Natural killer cell (primary cell): ENCODE measurements around the gene NKIRAS2. TPM values are rescaled to one million over a fixed set of nuclear protein-coding genes. Genes with fewer than 3 reads are reported as not detected.
"Not testable (repeated sequence)": the region's sequence is repeated elsewhere in the genome, so short reads cannot be mapped to it uniquely, and the experiment has no call there.

Experiments used
- ATAC-seq, 3 donors: fragments of 150-1000 bp in 2 of 3; fragments of 200-7000 bp in 1 of 3; cut with Tn5 transposase; 1 replicate in 1 of 3; 2 replicates in 2 of 3; pipeline ENCODE4 v1.10.0; 2021; ENCODE audit warnings: mild to moderate bottlenecking in 2 of 3, moderate library complexity in 2 of 3
- DNase-seq, 2 donors: peaks; one replicate each; pipeline versions ENCODE4 v3.0.0 to v3.0.0-alpha.2; 2013 to 2021; ENCODE audit warnings: mixed read lengths in 1 of 2
- H3K27ac ChIP-seq: one replicate; pipeline ENCODE4 v1.5.1; 2013; ENCODE audit warnings: mild to moderate bottlenecking, low read length
- H3K27me3 ChIP-seq: one replicate; pipeline ENCODE4 v1.6.1; 2013; ENCODE audit warnings: low read length; ENCODE audit not compliant: control insufficient read depth, insufficient read depth
- H3K36me3 ChIP-seq: one replicate; pipeline ENCODE4 v1.6.1; 2013; ENCODE audit warnings: low read length; ENCODE audit not compliant: control insufficient read depth, insufficient read depth
- H3K4me1 ChIP-seq: one replicate; pipeline ENCODE4 v1.6.1; 2013; ENCODE audit warnings: low read length; ENCODE audit not compliant: control insufficient read depth, insufficient read depth
- H3K4me3 ChIP-seq: one replicate; pipeline ENCODE4 v1.5.1; 2013; ENCODE audit warnings: low read length
- H3K9me3 ChIP-seq: one replicate; pipeline ENCODE4 v1.6.1; 2013; ENCODE audit warnings: low read length; ENCODE audit not compliant: control insufficient read depth, insufficient read depth
- H3K27ac Mint-ChIP-seq, 2 donors: one replicate each; pipeline ENCODE4 v1.8.0; 2022; ENCODE audit warnings: mild to moderate bottlenecking in 2 of 2, mixed read lengths in 2 of 2, moderate library complexity in 1 of 2
- H3K27me3 Mint-ChIP-seq, 2 donors: one replicate each; pipeline ENCODE4 v1.8.0; 2022; ENCODE audit warnings: low read depth in 2 of 2, mixed read lengths in 2 of 2
- H3K36me3 Mint-ChIP-seq: one replicate; pipeline ENCODE4 v1.8.0; 2022; ENCODE audit warnings: mixed read lengths
- H3K4me1 Mint-ChIP-seq, 2 donors: one replicate each; pipeline ENCODE4 v1.8.0; 2022; ENCODE audit warnings: mixed read lengths in 2 of 2
- H3K4me3 Mint-ChIP-seq: one replicate; pipeline ENCODE4 v1.8.0; 2022; ENCODE audit warnings: mild to moderate bottlenecking, moderate library complexity, mixed read lengths
- H3K9me3 Mint-ChIP-seq, 2 donors: one replicate each; pipeline ENCODE4 v1.8.0; 2022; ENCODE audit warnings: mixed read lengths in 2 of 2
- CTCF ChIP-seq: fragments of 200-600 bp; IDR thresholded peaks from one replicate; pipeline ENCODE4 v1.8.0; 2022; ENCODE audit warnings: antibody characterized with exemption
- WGBS: methylation state at CpG from one replicate; pipeline ENCODE4 v1.1.7; 2013; ENCODE audit warnings: missing lambda C conversion rate; ENCODE audit not compliant: insufficient coverage; 5-methylcytosine and 5-hydroxymethylcytosine counted together
- intact Hi-C: fragments of 100-400 bp; cut with micrococcal nuclease; formaldehyde crosslinking; loops from one replicate; pipeline ENCODE4 v1.14.2; 2022
- total RNA-seq, 4 donors: library from RNA; stranded (reverse); fragments of 120-200 nt in 1 of 4; gene quantifications; one replicate each; pipeline versions ENCODE4 v1.2.3 to v1.2.4, GENCODE V29; 2013 to 2022

Gene NKIRAS2
- total RNA-seq, 3 donors from 2014 or later (not counting 1 experiment from before 2014, with no cell fraction given), result 17.5 to 20.9 (median 19.3) TPM

GRCh38 chr17:42010898-42011516 lies 8.9 kb upstream of the NKIRAS2 start:
- Histone ChIP-seq H3K4me3 (no peak overlapping the region), H3K27me3 (no peaks in the 10 kb centered on the region), H3K4me1 (peaks cover 24% of the 10 kb centered on the region), H3K36me3 (peaks cover 9% of the 10 kb centered on the region), H3K9me3 (no peaks in the 10 kb centered on the region), H3K27ac (no peak overlapping the region)
- WGBS, result 97% methylated on average over 3 of the region's 3 CpGs
- intact Hi-C loops, result no loop called here
- peak overlapping the region; percentile 15 for H3K4me3 Mint-ChIP-seq
- no peak for TF ChIP-seq CTCF
- ATAC-seq, result no peak
- H3K27ac Mint-ChIP-seq, result peak overlapping the region; percentile 29 to 39
- no peak for DNase-seq
- H3K36me3 Mint-ChIP-seq, result no peaks in the 10 kb centered on the region
- no peaks in the 10 kb centered on the region for H3K9me3 Mint-ChIP-seq
- no peaks in the 10 kb centered on the region for H3K27me3 Mint-ChIP-seq
- peaks cover 59 to 65% of the 10 kb centered on the region in 2 donors for H3K4me1 Mint-ChIP-seq

GRCh38 chr17:42012363-42012762 lies 7.5 kb upstream of the NKIRAS2 start:
- H3K4me3 Mint-ChIP-seq, H3K36me3 Mint-ChIP-seq, H3K27me3 ChIP-seq, H3K27ac ChIP-seq, intact Hi-C loops, H3K9me3 Mint-ChIP-seq, DNase-seq, H3K36me3 ChIP-seq, ATAC-seq, H3K27ac Mint-ChIP-seq, H3K27me3 Mint-ChIP-seq, H3K4me3 ChIP-seq, H3K9me3 ChIP-seq: not testable (repeated sequence)
- WGBS, result 93% methylated on average over 4 of the region's 4 CpGs
- H3K4me1 Mint-ChIP-seq, result peaks cover 68 to 74% of the 10 kb centered on the region in 2 donors
- peaks cover 30% of the 10 kb centered on the region for H3K4me1 ChIP-seq

GRCh38 chr17:42013740-42014139 lies 6.2 kb upstream of the NKIRAS2 start:
- ATAC-seq, result not testable (repeated sequence)

GRCh38 chr17:42016411-42016831 lies 3.5 kb upstream of the NKIRAS2 start:
- Mint-ChIP-seq H3K4me1 (peaks cover 82 to 85% of the 10 kb centered on the region in 2 donors), H3K9me3 (peaks cover 0 to 2% of the 10 kb centered on the region in 2 donors), H3K27ac (peak overlapping the region; percentile 96 to 99), H3K4me3 (peak overlapping the region; percentile 99), H3K36me3 (no peaks in the 10 kb centered on the region), H3K27me3 (no peaks in the 10 kb centered on the region)
- peak overlapping the region; percentile 98 for H3K27ac ChIP-seq
- no peaks in the 10 kb centered on the region for H3K9me3 ChIP-seq
- 5% methylated on average over 12 of the region's 12 CpGs for WGBS
- peak overlapping the region; percentile 99 for H3K4me3 ChIP-seq
- intact Hi-C loops, result no loop called here
- no peaks in the 10 kb centered on the region for H3K36me3 ChIP-seq
- no peak for ATAC-seq
- H3K27me3 ChIP-seq, result no peaks in the 10 kb centered on the region
- peak in 1 of 2 donors; percentile 42 for DNase-seq
- H3K4me1 ChIP-seq, result peaks cover 46% of the 10 kb centered on the region
- TF ChIP-seq CTCF, result no peak

More at GRCh38 chr17:42013740-42014139, 6.2 kb upstream of the NKIRAS2 start:
- H3K9me3 ChIP-seq, intact Hi-C loops, H3K27me3 ChIP-seq, H3K36me3 Mint-ChIP-seq, H3K4me3 ChIP-seq, H3K27ac ChIP-seq, H3K4me3 Mint-ChIP-seq, H3K36me3 ChIP-seq, H3K27me3 Mint-ChIP-seq, H3K9me3 Mint-ChIP-seq, DNase-seq: not testable (repeated sequence)
- Mint-ChIP-seq H3K27ac (peak overlapping the region in 1 of 2 donors; percentile 56), H3K4me1 (peaks cover 80 to 87% of the 10 kb centered on the region in 2 donors)
- peaks cover 41% of the 10 kb centered on the region for H3K4me1 ChIP-seq
- 98% methylated on average over 12 of the region's 12 CpGs for WGBS
